A549 (cell line): Measurements from ENCODE around the gene ADORA1.

Experiments
- CBX8 ChIP-seq: fragments of 200-600 bp; sonication (generic); IDR thresholded peaks from 2 replicates; pipeline ENCODE4 v1.6.1; 2016
- NR3C1 ChIP-seq: fragments of >200 bp; sonication (Bioruptor Twin); formaldehyde crosslinking; IDR thresholded peaks from 3 replicates; pipeline ENCODE4 v1.6.1; 2017
- RCOR1 ChIP-seq: fragments of 150-350 bp; IDR thresholded peaks from 2 replicates; pipeline ENCODE4 v1.6.1; 2014; ENCODE audit warnings: antibody characterized with exemption, low read length, low read depth
- SMC3 ChIP-seq: fragments of >200 bp; sonication (Bioruptor Twin); formaldehyde crosslinking; IDR thresholded peaks from 3 replicates; pipeline ENCODE4 v1.6.1; 2018; ENCODE audit warnings: inconsistent platforms
- TP53 ChIP-seq: fragments of 250-450 bp; sonication (Bioruptor Pico); IDR thresholded peaks from 2 replicates; pipeline ENCODE4 v1.5.0; 2021; ENCODE audit warnings: mild to moderate bottlenecking, moderate library complexity
- TF ChIP-seq, protein P1 (sequence below): fragments of >200 bp; sonication (Bioruptor Twin); formaldehyde crosslinking; IDR thresholded peaks from 3 replicates; pipeline ENCODE4 v1.5.1; 2016

GRCh38 chr1:203171341-203172183 lies 44.0 kb downstream of the ADORA1 start:
- TF ChIP-seq TP53 (no peak), SMC3 (no peak), CBX8 (no peak), RCOR1 (no peak), NR3C1 (no peak)
- TF ChIP-seq, protein P1, sequence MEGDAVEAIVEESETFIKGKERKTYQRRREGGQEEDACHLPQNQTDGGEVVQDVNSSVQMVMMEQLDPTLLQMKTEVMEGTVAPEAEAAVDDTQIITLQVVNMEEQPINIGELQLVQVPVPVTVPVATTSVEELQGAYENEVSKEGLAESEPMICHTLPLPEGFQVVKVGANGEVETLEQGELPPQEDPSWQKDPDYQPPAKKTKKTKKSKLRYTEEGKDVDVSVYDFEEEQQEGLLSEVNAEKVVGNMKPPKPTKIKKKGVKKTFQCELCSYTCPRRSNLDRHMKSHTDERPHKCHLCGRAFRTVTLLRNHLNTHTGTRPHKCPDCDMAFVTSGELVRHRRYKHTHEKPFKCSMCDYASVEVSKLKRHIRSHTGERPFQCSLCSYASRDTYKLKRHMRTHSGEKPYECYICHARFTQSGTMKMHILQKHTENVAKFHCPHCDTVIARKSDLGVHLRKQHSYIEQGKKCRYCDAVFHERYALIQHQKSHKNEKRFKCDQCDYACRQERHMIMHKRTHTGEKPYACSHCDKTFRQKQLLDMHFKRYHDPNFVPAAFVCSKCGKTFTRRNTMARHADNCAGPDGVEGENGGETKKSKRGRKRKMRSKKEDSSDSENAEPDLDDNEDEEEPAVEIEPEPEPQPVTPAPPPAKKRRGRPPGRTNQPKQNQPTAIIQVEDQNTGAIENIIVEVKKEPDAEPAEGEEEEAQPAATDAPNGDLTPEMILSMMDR = no peak
